ENCODE results near the gene ANKRD39. TPM values are rescaled to one million over a fixed set of nuclear protein-coding genes. Genes with fewer than 3 reads are reported as not detected.

ANKRD39 gene
- total and polyA plus RNA-seq, 9 of the 15 experiments (the other 6 are each of a cell fraction or from before 2014, with no cell fraction given), result 8.2 to 33.1 (median 23.8) TPM

DNA sequence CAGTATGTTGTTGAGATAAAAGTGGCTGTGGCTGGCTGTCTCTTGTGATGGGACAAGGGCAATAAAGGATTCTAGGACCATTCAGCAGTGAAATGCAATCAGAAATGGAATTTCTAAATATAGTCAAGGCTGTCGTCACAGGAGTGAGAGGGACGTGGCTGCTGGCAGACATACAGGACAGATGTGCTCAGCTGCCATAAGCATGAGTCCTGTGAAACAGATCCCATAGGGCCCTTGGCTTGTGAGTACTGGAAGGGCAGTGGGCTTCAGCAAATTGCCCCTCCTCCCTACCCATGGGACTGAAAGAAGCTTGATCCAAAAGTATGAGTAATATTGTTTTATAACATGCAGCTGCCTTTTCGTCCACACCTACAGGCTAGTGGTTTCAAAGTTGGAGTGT is 45.9 kb downstream of the ANKRD39 start (continued):
- no peak for TF ChIP-seq BDP1 (IDR thresholded peaks at IDR 0.05; ENCODE audit: insufficient read depth, insufficient read length)
- TF ChIP-seq LARP7 (IDR thresholded peaks at IDR 0.05), result no peak
- no peak for TF ChIP-seq FOXP4 (CRISPR knock-in tag; IDR thresholded peaks at IDR 0.05; ENCODE audit: borderline replicate concordance)

GRCh38 chr2:96810783-96811192 is 47.0 kb downstream of the ANKRD39 start:
- H3K4me1 ChIP-seq (replicated peaks in 1 of 2; ENCODE audit: control insufficient read depth in 2 of 2, insufficient read depth in 2 of 2, low read length in 2 of 2), result peaks cover 13 to 25% of the 10 kb centered on the region in 2 experiments; a peak in 4 of 5 replicates
- in situ Hi-C loops (cut with MboI), result no loop called here
- POLR2A ChIA-PET, result interaction anchor here (0.6 to 2.2 kb wide), 2 partner anchors 7 to 10 kb away, joined by 3 to 8 read pairs; no protein-coding TSS in a partner anchor
- BruUV-seq (replicated peaks), result no TSS peak
- H3K4me2 ChIP-seq (ENCODE audit: insufficient read depth, low read length), result no peak overlapping the region
- ATAC-seq (no peak), FAIRE-seq (no peak), DNase-seq (ENCODE audit: extremely low read depth in 1 of 4, low spot score in 3 of 4) (no peak)
- no peak overlapping the region for H2AFZ ChIP-seq (ENCODE audit: low read depth, low read length)
- WGBS (ENCODE audit: insufficient coverage, low coverage, missing lambda C conversion rate), result 79% methylated on average over 5 of the region's 5 CpGs
- intact Hi-C loops (cut with micrococcal nuclease), result no loop called here
- no peaks in the 10 kb centered on the region for H3K27me3 ChIP-seq (ENCODE audit: control insufficient read depth in 2 of 2, insufficient read depth in 2 of 2, low read length in 2 of 2)
- no peak overlapping the region for H3K27ac ChIP-seq (ENCODE audit: extremely low read depth, low read depth, low read length)
- H4K20me1 ChIP-seq (replicated peaks; ENCODE audit: control insufficient read depth, insufficient read depth, low read length), result 0 out of 2 replicates have a peak, but pooled peaks cover 5% of the 10 kb centered on the region
- no peaks in the 10 kb centered on the region for H3K9me3 ChIP-seq (replicated peaks; ENCODE audit: control insufficient read depth, insufficient read depth, low read depth, low read length)
- CTCF ChIA-PET (ENCODE audit: low intra/inter-chr PET ratio), result no interaction called here
- no peaks in the 10 kb centered on the region for H3K36me3 ChIP-seq (ENCODE audit: control insufficient read depth, insufficient read depth, low read length)
- no peaks in the 10 kb centered on the region for H3K79me2 ChIP-seq (ENCODE audit: control insufficient read depth, insufficient read depth, low read length)
- 0 out of 4 replicates have a peak overlapping the region, but pooled peaks of 1 of the 2 experiments have one; percentile 23 for H3K9ac ChIP-seq (ENCODE audit: insufficient read depth in 1 of 2, low read depth in 2 of 2, low read length in 2 of 2)
- peaks cover 5% of the 10 kb centered on the region for H3K9me1 ChIP-seq (ENCODE audit: control insufficient read depth, insufficient read depth, low read length)
- TF ChIP-seq, protein P1, sequence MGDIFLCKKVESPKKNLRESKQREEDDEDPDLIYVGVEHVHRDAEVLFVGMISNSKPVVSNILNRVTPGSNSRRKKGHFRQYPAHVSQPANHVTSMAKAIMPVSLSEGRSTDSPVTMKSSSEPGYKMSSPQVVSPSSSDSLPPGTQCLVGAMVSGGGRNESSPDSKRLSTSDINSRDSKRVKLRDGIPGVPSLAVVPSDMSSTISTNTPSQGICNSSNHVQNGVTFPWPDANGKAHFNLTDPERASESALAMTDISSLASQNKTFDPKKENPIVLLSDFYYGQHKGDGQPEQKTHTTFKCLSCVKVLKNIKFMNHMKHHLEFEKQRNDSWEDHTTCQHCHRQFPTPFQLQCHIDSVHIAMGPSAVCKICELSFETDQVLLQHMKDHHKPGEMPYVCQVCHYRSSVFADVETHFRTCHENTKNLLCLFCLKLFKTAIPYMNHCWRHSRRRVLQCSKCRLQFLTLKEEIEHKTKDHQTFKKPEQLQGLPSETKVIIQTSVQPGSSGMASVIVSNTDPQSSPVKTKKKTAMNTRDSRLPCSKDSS (IDR thresholded peaks at IDR 0.05; ENCODE audit: low read depth, partially characterized antibody), result no peak
- TF ChIP-seq NFYB (IDR thresholded peaks at IDR 0.05; ENCODE audit: extremely low read depth, insufficient read length), result no peak
- H3K4me3 ChIP-seq, result no peak overlapping the region

All from K562 (cell line).